ENCODE data around the gene PDE4A. TPM values are rescaled to one million over a fixed set of nuclear protein-coding genes. Genes with fewer than 3 reads are reported as not detected.

Gene PDE4A
- total and polyA plus RNA-seq, 2 of the 13 experiments (the other 11 are each of a cell fraction or from before 2014, with no cell fraction given) = 1.1 to 4.1 TPM

- peak; percentile 60 for TF ChIP-seq DRAP1 (CRISPR knock-in tag; IDR thresholded peaks at IDR 0.05)
- TF ChIP-seq ZNF30 (CRISPR knock-in tag; IDR thresholded peaks at IDR 0.05) = no peak
- TF ChIP-seq IKZF1 (IDR thresholded peaks at IDR 0.05) = no peak
- peak; percentile 66; the same call in 1 of the 2 replicates for TF ChIP-seq ZNF503 (CRISPR knock-in tag; IDR thresholded peaks at IDR 0.05)
- TF ChIP-seq ZNF746 (CRISPR knock-in tag; IDR thresholded peaks at IDR 0.05) = 0 out of 2 replicates have a peak, but pooled peaks have one; percentile 35
- no peak for TF ChIP-seq JARID2 (CRISPR knock-in tag; IDR thresholded peaks at IDR 0.05; ENCODE audit: insufficient replicate concordance)
- TF ChIP-seq ARHGAP35 (CRISPR knock-in tag; IDR thresholded peaks at IDR 0.05; ENCODE audit: borderline replicate concordance) = peak; percentile 85; the same call in 1 of the 2 replicates
- TF ChIP-seq HMGXB4 (CRISPR knock-in tag; IDR thresholded peaks at IDR 0.05; ENCODE audit: borderline replicate concordance in 1 of 2, low read depth in 1 of 2) = peak; percentile 89 to 95
- TF ChIP-seq SSRP1 (CRISPR knock-in tag; IDR thresholded peaks at IDR 0.05) = peak; percentile 62; the same call in 1 of the 2 replicates
- TF ChIP-seq ZSCAN20 (CRISPR knock-in tag; IDR thresholded peaks at IDR 0.05; ENCODE audit: borderline replicate concordance) = no peak
- TF ChIP-seq ZNF782 (CRISPR knock-in tag; IDR thresholded peaks at IDR 0.05; ENCODE audit: borderline replicate concordance) = 0 out of 2 replicates have a peak, but pooled peaks have one; percentile 87
- peak; percentile 58 for TF ChIP-seq MED1 (CRISPR knock-in tag; IDR thresholded peaks at IDR 0.05)
- TF ChIP-seq FOXA1 (IDR thresholded peaks at IDR 0.05) = no peak
- peak; percentile 55 for TF ChIP-seq FOXA1 (CRISPR knock-in tag; IDR thresholded peaks at IDR 0.05)
- peak; percentile 80 for TF ChIP-seq KAT8 (CRISPR knock-in tag; IDR thresholded peaks at IDR 0.05)
- TF ChIP-seq MEIS1 (CRISPR knock-in tag; IDR thresholded peaks at IDR 0.05; ENCODE audit: borderline replicate concordance) = no peak
- TF ChIP-seq RNF219 (CRISPR knock-in tag; IDR thresholded peaks at IDR 0.05) = no peak
- no peak for TF ChIP-seq MXD3 (CRISPR knock-in tag; IDR thresholded peaks at IDR 0.05)
- no peak for TF ChIP-seq LBX2 (CRISPR knock-in tag; IDR thresholded peaks at IDR 0.05; ENCODE audit: borderline replicate concordance)
- TF ChIP-seq NCOR1 (IDR thresholded peaks at IDR 0.05; ENCODE audit: borderline replicate concordance, low read length) = no peak
- peak; percentile 83 for TF ChIP-seq CBX5 (CRISPR knock-in tag; IDR thresholded peaks at IDR 0.05; ENCODE audit: borderline replicate concordance)
- TF ChIP-seq MATR3 (CRISPR knock-in tag; IDR thresholded peaks at IDR 0.05) = no peak
Observed at GRCh38 chr19:10416380-10417257, 3.7 kb upstream of the PDE4A start (continued).
